Lower leg skin (tissue), 4 donors: Measurements from ENCODE around the gene PLPP4. TPM values are rescaled to one million over a fixed set of nuclear protein-coding genes. Genes with fewer than 3 reads are reported as not detected.

Source experiments
- DNase-seq, 2 donors: peaks; one replicate each; pipeline ENCODE4 v3.0.0-alpha.2; 2019; ENCODE audit warnings: low spot score in 2 of 2
- H3K4me3 ChIP-seq: fragments of 200-600 bp; sonication (generic); 2 replicates; pipeline ENCODE4 v1.5.1; 2017; ENCODE audit warnings: mild to moderate bottlenecking, low read depth; ENCODE audit not compliant: poor library complexity, severe bottlenecking
- CTCF ChIP-seq, 3 donors: fragments of 450-650 bp; IDR thresholded peaks; one replicate each; pipeline ENCODE4 v1.5.1; 2016; ENCODE audit warnings: antibody characterized with exemption in 3 of 3, mild to moderate bottlenecking in 3 of 3, moderate library complexity in 2 of 3
- POLR2A ChIP-seq, 2 donors: fragments of 450-650 bp; IDR thresholded peaks; one replicate each; pipeline ENCODE4 v1.6.1; 2016 to 2017; ENCODE audit warnings: antibody characterized with exemption in 2 of 2, mild to moderate bottlenecking in 1 of 2, moderate library complexity in 1 of 2
- WGBS, 2 donors: methylation state at CpG; one replicate each; pipeline ENCODE4 v1.1.5; 2018; 5-methylcytosine and 5-hydroxymethylcytosine counted together
- intact Hi-C: fragments of 100-400 bp; cut with DNase I; formaldehyde crosslinking; loops from one replicate; pipeline ENCODE4 v1.15.0; 2023; ENCODE audit warnings: low total_unique reads
- total RNA-seq, 4 donors: library from RNA; depleted of rRNA; stranded (reverse); fragments of >200 nt; gene quantifications; one replicate each; pipeline ENCODE4 v1.1.0, GENCODE V29; 2016

The PLPP4 gene
- total RNA-seq, 4 donors from 2014 or later, result 0.29 to 0.42 TPM; not detected in 2

- DNase-seq, result no peak
- intact Hi-C loops, result no loop called here
- TF ChIP-seq CTCF (IDR thresholded peaks at IDR 0.05) (no peak), POLR2A (IDR thresholded peaks at IDR 0.05) (no peak)
- H3K4me3 ChIP-seq, result no peak overlapping the region
- WGBS, 2 donors, result 71 to 90% methylated on average over 2 of the region's 2 CpGs
These were observed 121.1 kb downstream of the PLPP4 start for GRCh38 chr10:120578134-120578533.

- intact Hi-C loops, result no loop called here
- TF ChIP-seq CTCF (IDR thresholded peaks at IDR 0.05), result no peak
- no peak for TF ChIP-seq POLR2A (IDR thresholded peaks at IDR 0.05)
- no peak overlapping the region for H3K4me3 ChIP-seq
- WGBS, 2 donors, result 78 to 87% methylated on average over 4 of the region's 4 CpGs
- DNase-seq, result no peak
These were observed 121.9 kb downstream of the PLPP4 start for GRCh38 chr10:120578890-120579289.

GRCh38 chr10:120580918-120581895 lies 124.2 kb downstream of the PLPP4 start:
- 75 to 77% methylated on average over 16 of the region's 16 CpGs for WGBS, 2 donors
- TF ChIP-seq POLR2A (IDR thresholded peaks at IDR 0.05) (no peak), CTCF (IDR thresholded peaks at IDR 0.05) (no peak)
- H3K4me3 ChIP-seq, result no peak overlapping the region
- intact Hi-C loops, result no loop called here
- no peak for DNase-seq

GRCh38 chr10:120582753-120583152 lies 125.7 kb downstream of the PLPP4 start:
- TF ChIP-seq CTCF (IDR thresholded peaks at IDR 0.05) (no peak), POLR2A (IDR thresholded peaks at IDR 0.05) (no peak)
- no peak overlapping the region for H3K4me3 ChIP-seq
- WGBS, 2 donors, result 64 to 70% methylated on average over 2 of the region's 2 CpGs
- no peak for DNase-seq
- intact Hi-C loops, result no loop called here

GRCh38 chr10:120583424-120584108 lies 126.5 kb downstream of the PLPP4 start:
- no peak for TF ChIP-seq CTCF (IDR thresholded peaks at IDR 0.05)
- no peak for TF ChIP-seq POLR2A (IDR thresholded peaks at IDR 0.05)
- 55 to 64% methylated on average over 2 of the region's 2 CpGs for WGBS, 2 donors
- DNase-seq, result no peak

More at GRCh38 chr10:120583424-120584108, 126.5 kb downstream of the PLPP4 start:
- intact Hi-C loops, result no loop called here
- H3K4me3 ChIP-seq, result no peak overlapping the region
